Testis (tissue), 2 donors: ENCODE measurements around the gene MEGF9.

ENCODE experiments used
- POLR2A ChIP-seq: fragments of 450-650 bp; IDR thresholded peaks from one replicate; pipeline ENCODE4 v1.6.1; 2017; ENCODE audit warnings: antibody characterized with exemption, mild to moderate bottlenecking, moderate library complexity
- TF ChIP-seq, protein P1 (sequence below), 3 experiments: fragments of 450-650 bp in 2 of 3; fragments of 200-600 bp in 1 of 3; sonication (generic) in 1 of 3; IDR thresholded peaks; one replicate each; pipeline ENCODE4 v1.5.1; 2016 to 2019; ENCODE audit warnings: antibody characterized with exemption in 3 of 3, mild to moderate bottlenecking in 2 of 3, moderate library complexity in 1 of 3

DNA sequence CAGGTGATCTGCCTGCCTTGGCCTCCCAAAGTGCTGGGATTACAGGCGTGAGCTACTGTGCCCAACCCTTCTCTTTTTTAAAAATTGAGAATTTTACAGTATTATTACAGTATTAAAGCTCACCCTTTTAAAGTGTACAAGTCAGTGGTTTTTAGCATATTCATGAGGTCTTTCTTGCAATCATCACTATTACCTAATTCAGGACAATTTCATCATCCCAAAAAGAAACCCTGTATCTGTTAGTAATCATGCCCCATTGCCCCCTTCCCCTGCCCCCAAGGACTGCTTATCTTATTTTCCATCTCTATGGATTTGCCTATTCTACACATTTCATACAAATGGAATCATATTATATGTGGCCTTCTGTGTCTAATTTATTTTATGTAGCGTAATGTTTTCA lies 22.6 kb upstream of the MEGF9 start:
- no peak for TF ChIP-seq POLR2A
- TF ChIP-seq, protein P1, sequence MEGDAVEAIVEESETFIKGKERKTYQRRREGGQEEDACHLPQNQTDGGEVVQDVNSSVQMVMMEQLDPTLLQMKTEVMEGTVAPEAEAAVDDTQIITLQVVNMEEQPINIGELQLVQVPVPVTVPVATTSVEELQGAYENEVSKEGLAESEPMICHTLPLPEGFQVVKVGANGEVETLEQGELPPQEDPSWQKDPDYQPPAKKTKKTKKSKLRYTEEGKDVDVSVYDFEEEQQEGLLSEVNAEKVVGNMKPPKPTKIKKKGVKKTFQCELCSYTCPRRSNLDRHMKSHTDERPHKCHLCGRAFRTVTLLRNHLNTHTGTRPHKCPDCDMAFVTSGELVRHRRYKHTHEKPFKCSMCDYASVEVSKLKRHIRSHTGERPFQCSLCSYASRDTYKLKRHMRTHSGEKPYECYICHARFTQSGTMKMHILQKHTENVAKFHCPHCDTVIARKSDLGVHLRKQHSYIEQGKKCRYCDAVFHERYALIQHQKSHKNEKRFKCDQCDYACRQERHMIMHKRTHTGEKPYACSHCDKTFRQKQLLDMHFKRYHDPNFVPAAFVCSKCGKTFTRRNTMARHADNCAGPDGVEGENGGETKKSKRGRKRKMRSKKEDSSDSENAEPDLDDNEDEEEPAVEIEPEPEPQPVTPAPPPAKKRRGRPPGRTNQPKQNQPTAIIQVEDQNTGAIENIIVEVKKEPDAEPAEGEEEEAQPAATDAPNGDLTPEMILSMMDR (IDR thresholded peaks at IDR 0.05) = no peak
